ENCODE results near the gene CCNYL1. TPM values are rescaled to one million over a fixed set of nuclear protein-coding genes. Genes with fewer than 3 reads are reported as not detected.
"Not testable (repeated sequence)": the region's sequence is repeated elsewhere in the genome, so short reads cannot be mapped to it uniquely, and the experiment has no call there.

The CCNYL1 gene
- total RNA-seq, 1 experiment from 2014 or later = 21.8 TPM

DNA sequence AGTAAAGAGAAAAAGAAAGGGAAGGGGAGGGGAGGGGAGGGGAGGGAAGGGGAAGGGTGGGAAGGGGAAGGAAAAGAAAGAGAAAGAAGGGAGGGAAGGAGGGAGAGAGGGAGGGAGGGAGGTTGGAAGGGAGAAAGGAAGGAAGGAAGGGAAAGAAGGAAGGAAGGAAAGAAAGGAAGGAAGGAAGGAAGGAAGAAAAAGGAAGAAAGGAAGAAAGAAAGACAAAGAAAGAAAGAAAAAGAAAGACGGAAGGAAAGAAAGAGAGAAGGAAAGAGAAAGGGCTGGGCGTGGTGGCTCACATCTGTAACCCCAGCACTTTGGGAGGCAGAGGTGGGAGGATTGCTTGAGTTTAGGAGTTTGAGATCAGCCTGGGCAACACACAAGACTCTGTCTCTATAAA, 24.6 kb upstream of the CCNYL1 start:
- Histone ChIP-seq H3K4me2 (no peak overlapping the region), H3K9me3 (ENCODE audit: insufficient read depth, low read depth) (no peaks in the 10 kb centered on the region), H3K4me1 (replicated peaks; ENCODE audit: insufficient read depth) (peaks cover 30% of the 10 kb centered on the region), H3K27ac (no peak overlapping the region), H3K36me3 (ENCODE audit: low read depth) (no peaks in the 10 kb centered on the region), H3K27me3 (ENCODE audit: insufficient read depth, low read depth) (no peaks in the 10 kb centered on the region), H2AFZ (no peak overlapping the region), H4K20me1 (ENCODE audit: insufficient read depth) (no peaks in the 10 kb centered on the region), H3K79me2 (ENCODE audit: low read depth) (no peaks in the 10 kb centered on the region), H3K9me2 (ENCODE audit: insufficient read depth) (no peaks in the 10 kb centered on the region), H3F3A (ENCODE audit: insufficient read depth, low read depth) (peaks cover 34% of the 10 kb centered on the region), H3K4me3 (no peak overlapping the region)
- DNase-seq = no peak
- no TSS peak for BruUV-seq (replicated peaks)
- ChIA-PET POLR2A (ENCODE audit: unreplicated experiment) (no interaction called here), CTCF (no interaction called here)
- intact Hi-C loops (cut with micrococcal nuclease; ENCODE audit: unreplicated experiment) = no loop called here
- TF ChIP-seq, protein P1, sequence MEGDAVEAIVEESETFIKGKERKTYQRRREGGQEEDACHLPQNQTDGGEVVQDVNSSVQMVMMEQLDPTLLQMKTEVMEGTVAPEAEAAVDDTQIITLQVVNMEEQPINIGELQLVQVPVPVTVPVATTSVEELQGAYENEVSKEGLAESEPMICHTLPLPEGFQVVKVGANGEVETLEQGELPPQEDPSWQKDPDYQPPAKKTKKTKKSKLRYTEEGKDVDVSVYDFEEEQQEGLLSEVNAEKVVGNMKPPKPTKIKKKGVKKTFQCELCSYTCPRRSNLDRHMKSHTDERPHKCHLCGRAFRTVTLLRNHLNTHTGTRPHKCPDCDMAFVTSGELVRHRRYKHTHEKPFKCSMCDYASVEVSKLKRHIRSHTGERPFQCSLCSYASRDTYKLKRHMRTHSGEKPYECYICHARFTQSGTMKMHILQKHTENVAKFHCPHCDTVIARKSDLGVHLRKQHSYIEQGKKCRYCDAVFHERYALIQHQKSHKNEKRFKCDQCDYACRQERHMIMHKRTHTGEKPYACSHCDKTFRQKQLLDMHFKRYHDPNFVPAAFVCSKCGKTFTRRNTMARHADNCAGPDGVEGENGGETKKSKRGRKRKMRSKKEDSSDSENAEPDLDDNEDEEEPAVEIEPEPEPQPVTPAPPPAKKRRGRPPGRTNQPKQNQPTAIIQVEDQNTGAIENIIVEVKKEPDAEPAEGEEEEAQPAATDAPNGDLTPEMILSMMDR (conservative IDR thresholded peaks at IDR 0.05) = no peak
- TF ChIP-seq EZH2 (IDR thresholded peaks at IDR 0.05; ENCODE audit: low read depth) = no peak

DNA sequence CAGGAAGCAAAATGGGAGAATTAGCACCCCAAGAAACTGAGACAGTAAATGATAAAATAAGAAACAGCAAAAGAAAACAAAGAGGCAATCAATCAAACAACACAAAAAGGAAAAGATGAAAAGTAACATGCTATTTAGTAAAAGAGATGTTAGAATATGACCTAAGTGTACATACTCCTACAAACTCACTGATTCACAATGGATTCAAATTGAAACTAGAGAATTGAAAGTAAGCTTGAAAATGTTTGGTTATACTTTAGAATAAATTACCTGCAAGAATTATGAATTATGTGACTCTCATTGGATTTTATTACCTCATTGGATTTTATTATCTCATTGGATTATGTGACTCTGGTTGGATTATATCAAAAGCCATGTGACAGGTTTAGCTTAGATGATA, 22.8 kb upstream of the CCNYL1 start:
- Histone ChIP-seq H3K36me3 (ENCODE audit: low read depth) (no peaks in the 10 kb centered on the region), H3K79me2 (ENCODE audit: low read depth) (no peaks in the 10 kb centered on the region), H3K27me3 (ENCODE audit: insufficient read depth, low read depth) (no peaks in the 10 kb centered on the region), H3F3A (ENCODE audit: insufficient read depth, low read depth) (peaks cover 26% of the 10 kb centered on the region), H3K9me3 (ENCODE audit: insufficient read depth, low read depth) (no peaks in the 10 kb centered on the region), H2AFZ (no peak overlapping the region), H3K4me1 (replicated peaks; ENCODE audit: insufficient read depth) (peaks cover 20% of the 10 kb centered on the region), H3K4me3 (no peak overlapping the region), H3K9me2 (ENCODE audit: insufficient read depth) (no peaks in the 10 kb centered on the region), H3K27ac (no peak overlapping the region), H3K4me2 (no peak overlapping the region), H4K20me1 (ENCODE audit: insufficient read depth) (no peaks in the 10 kb centered on the region)
- ChIA-PET CTCF (no interaction called here), POLR2A (ENCODE audit: unreplicated experiment) (interaction anchor here (0.6 kb wide), 1 partner anchor 140 kb away, joined by 3 read pairs; no protein-coding TSS in a partner anchor)
- DNase-seq = no peak
- no TSS peak for BruUV-seq (replicated peaks)
- TF ChIP-seq, protein P1 (conservative IDR thresholded peaks at IDR 0.05) = no peak
- no peak for TF ChIP-seq EZH2 (IDR thresholded peaks at IDR 0.05; ENCODE audit: low read depth)
- intact Hi-C loops (cut with micrococcal nuclease; ENCODE audit: unreplicated experiment) = no loop called here

DNA sequence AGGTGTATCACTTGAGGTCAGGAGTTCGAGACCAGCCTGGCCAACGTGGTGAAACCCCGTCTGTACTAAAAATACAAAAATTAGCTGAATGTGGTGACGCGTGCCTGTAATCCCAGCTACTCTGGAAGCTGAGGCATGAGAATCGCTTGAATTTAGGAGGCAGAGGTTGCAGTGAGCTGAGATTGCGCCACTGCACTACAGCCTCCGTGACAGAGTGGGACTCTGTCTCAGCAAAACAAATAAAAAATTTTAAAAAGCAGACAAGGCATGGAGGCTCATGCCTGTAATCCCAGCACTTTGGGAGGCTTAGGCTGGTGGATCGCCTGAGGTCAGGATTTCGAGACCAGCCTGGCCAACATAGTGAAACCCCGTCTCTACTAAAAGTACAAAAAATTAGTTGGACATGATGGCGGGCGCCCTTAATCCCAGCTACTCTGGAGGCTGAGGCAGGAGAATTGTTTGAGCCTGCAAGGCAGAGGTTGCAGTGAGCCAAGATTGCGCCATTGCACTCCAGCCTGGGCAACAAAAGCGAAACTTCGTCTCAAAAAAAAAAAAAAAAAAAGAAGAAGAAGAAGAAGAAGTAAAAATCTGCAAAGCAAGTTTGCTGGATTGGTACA, 20.5 kb upstream of the CCNYL1 start:
- intact Hi-C loops (cut with micrococcal nuclease; ENCODE audit: unreplicated experiment); POLR2A ChIA-PET (ENCODE audit: unreplicated experiment); H3K4me3 ChIP-seq; H3K27me3 ChIP-seq (ENCODE audit: insufficient read depth, low read depth); H3K9me3 ChIP-seq (ENCODE audit: insufficient read depth, low read depth); H2AFZ ChIP-seq; H3K79me2 ChIP-seq (ENCODE audit: low read depth); H4K20me1 ChIP-seq (ENCODE audit: insufficient read depth); H3K36me3 ChIP-seq (ENCODE audit: low read depth); BruUV-seq (replicated peaks); H3K9me2 ChIP-seq (ENCODE audit: insufficient read depth); H3K27ac ChIP-seq; DNase-seq; H3K4me2 ChIP-seq; CTCF ChIA-PET: not testable (repeated sequence)
- Histone ChIP-seq H3F3A (ENCODE audit: insufficient read depth, low read depth) (peaks cover 30% of the 10 kb centered on the region), H3K4me1 (replicated peaks; ENCODE audit: insufficient read depth) (peaks cover 28% of the 10 kb centered on the region)

Measured in PC-9 (cell line).